HT-29 (cell line): ENCODE results near the gene HOXB2. TPM values are rescaled to one million over a fixed set of nuclear protein-coding genes. Genes with fewer than 3 reads are reported as not detected.
"Not testable (repeated sequence)": the region's sequence is repeated elsewhere in the genome, so short reads cannot be mapped to it uniquely, and the experiment has no call there.

Experiments used
- DNase-seq: peaks from one replicate; pipeline ENCODE4 v3.0.0-alpha.2; 2015; ENCODE audit warnings: low spot score
- total RNA-seq: library from RNA; depleted of rRNA; stranded (reverse); fragments of >200 nt; shearing (Covaris generic); gene quantifications from 2 replicates; pipeline ENCODE4 v1.2.3, GENCODE V29; 2014

HOXB2 gene
- total RNA-seq, 1 experiment from 2014 or later, result 2.3 TPM

DNA sequence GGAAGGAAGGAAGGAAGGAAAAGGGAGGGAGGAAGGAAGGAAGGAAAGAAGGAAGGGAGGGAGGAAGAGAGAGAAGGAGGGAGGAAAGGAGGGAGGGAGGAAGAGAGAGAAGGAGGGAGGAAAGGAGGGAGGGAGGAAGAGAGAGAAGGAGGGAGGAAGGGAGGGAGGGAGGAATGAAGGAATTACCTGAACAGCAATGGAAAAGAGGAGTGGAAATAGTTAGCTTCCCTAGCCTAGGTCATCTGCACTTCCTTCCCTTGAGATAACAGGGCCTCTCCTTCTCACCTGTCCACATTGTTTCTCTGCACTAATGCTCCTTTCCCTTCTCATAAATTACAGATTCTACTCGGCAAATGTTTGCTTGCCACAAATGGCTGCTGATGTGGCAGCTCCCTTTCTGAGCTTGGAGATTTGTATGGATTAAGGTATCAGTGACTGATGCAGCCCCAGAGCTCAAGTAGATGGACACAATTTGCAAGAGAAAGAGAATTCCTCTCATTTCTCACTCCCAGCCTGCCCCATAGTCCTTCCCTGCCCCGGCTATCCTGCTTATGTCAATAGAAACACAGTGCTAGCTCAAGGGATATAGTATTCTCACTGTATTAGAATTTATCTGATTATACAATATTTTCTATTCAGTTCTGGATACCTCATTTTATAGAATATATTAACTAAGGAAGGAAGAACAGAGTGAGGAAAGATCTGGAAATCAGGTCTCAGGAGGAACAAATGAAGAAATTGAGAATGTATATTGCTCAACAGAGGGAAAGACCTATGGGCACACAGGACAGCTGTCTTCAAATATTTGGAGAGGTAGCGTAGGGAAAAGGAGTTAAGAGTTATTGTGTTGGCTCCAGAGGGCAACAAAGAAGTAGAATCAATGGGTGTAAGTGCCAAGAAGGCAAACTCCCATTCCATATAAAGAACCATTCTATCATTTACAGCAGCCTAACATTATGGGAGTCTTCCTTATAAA, 28.7 kb downstream of the HOXB2 start:
- no peak for DNase-seq

DNA sequence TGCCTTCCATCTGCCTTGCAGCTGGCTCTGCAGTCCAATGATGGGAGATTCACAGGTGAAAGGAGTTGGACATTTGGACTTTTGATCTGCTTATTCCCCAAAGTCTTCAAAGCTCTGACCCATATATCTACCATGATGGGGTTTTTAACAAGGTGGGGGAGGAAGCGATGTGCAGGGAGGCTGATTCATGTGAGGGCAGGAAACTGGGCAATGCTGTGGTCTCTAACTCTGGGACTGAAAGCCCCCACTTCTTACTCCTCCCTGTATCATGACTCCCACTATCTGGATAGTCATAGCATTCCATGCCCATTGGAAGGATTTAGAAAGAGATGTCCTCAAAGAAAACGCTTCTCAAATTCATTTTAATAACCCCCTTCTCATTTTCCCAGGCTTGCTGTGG, 30.4 kb downstream of the HOXB2 start:
- no peak for DNase-seq

- DNase-seq, result no peak
Measured at GRCh38 chr17:48513666-48514455, 31.0 kb downstream of the HOXB2 start.

DNA sequence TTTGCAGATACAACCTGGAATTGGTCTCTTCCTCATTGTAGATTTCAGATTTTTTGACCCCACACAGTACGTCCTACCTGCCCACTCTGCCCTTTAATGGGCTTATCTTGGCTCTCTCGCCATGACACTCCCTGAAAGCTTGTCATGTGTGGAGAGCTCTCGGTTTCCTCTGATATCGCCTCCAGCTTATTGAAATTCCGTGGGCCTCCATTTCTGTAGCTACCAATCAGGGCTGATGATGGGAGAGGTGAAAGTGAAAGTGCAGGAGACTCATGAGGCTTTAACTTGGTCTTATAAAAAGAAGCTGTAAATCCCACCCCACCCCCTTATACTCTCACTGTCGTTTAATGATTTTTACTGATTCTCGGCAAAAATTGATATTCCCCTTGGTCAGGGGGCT, 31.8 kb downstream of the HOXB2 start:
- DNase-seq, result no peak

- DNase-seq, result no peak
Measured at GRCh38 chr17:48510761-48511604, 33.9 kb downstream of the HOXB2 start.

DNA sequence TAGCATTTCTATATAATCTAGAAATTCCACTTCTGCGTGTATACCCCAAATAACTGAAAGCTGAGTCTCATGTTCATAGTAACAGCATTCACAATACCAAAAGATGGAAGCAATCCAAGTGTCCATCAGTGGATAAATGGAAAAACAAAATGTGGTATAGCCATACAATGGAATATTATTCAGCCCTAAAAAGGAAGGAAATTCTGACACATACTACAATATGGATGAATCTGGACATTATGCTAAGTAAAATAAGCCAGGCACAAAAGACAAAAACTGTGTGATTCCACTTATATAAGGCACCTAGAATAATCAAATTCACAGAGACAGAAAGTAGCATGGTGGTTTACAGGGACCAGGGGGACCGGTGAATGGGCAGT, 34.5 kb downstream of the HOXB2 start:
- no peak for DNase-seq

GRCh38 chr17:48509708-48510107, 35.2 kb downstream of the HOXB2 start:
- DNase-seq, result not testable (repeated sequence)

GRCh38 chr17:48506246-48506645, 38.7 kb downstream of the HOXB2 start:
- DNase-seq, result no peak

GRCh38 chr17:48505788-48506187, 39.1 kb downstream of the HOXB2 start:
- peak; percentile 80 for DNase-seq

- no peak for DNase-seq
Measured at GRCh38 chr17:48504953-48505352, 40.0 kb downstream of the HOXB2 start.

GRCh38 chr17:48503747-48504146, 41.2 kb downstream of the HOXB2 start:
- no peak for DNase-seq

GRCh38 chr17:48502901-48503300, 42.0 kb downstream of the HOXB2 start:
- DNase-seq, result no peak

DNA sequence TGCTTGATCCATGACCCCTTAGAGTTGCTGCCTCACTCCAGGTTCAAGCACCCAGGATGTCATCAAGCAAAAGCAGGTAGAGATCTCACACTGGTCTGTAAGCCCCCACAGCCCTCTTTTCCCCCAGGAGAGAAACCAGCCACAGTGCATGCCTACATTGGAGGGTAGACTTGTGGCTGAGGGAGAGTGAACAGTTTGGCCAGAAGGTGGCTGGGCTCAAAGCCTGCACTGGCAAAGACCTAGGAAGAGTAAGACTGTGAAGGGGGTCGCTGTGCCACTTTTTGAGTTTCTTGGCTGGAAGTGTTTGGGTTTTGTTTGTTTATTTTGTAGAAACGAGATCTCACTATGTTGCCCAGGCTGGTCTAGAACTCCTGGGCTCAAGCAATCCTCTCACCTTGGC, 42.6 kb downstream of the HOXB2 start:
- DNase-seq, result no peak

GRCh38 chr17:48500435-48501426, 44.2 kb downstream of the HOXB2 start:
- peak; percentile 71 for DNase-seq

GRCh38 chr17:48499735-48500434, 45.0 kb downstream of the HOXB2 start:
- DNase-seq, result no peak

DNA sequence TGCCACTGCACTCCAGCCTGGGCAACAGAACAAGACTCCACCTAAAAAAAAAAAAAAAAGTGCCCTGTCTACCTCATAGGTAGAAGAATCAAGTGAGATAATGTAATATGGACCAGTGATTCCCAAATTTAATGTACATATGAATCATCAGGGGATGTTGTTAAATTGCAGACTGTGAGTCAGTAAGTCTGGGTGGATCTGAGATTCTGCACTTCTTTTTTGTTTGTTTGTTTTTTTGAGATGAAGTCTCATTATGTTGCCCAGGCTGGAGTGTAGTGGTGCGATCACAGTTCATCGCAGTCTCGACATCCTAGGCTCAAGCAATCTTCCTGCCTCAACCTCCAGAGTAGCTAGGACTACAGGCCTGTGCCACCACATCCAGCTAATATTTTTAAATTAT, 45.7 kb downstream of the HOXB2 start:
- DNase-seq, result no peak

- DNase-seq, result peak; percentile 86
Measured at GRCh38 chr17:48498164-48498850, 46.6 kb downstream of the HOXB2 start.

GRCh38 chr17:48497103-48497502, 47.8 kb downstream of the HOXB2 start:
- peak; percentile 47 for DNase-seq

GRCh38 chr17:48494335-48494734, 50.6 kb downstream of the HOXB2 start:
- no peak for DNase-seq
